Endodermal cell (in vitro differentiated cells): ENCODE data around the gene ACKR1. TPM values are rescaled to one million over a fixed set of nuclear protein-coding genes. Genes with fewer than 3 reads are reported as not detected.

Experiments used
- DNase-seq: peaks from one replicate; pipeline ENCODE4 v3.0.0-alpha.2; 2017
- H3K27ac ChIP-seq: 2 replicates; pipeline ENCODE4 v1.5.1; 2013; ENCODE audit warnings: mild to moderate bottlenecking, low read depth, low read length, moderate library complexity
- H3K27me3 ChIP-seq: 2 replicates; pipeline ENCODE4 v1.6.1; 2013; ENCODE audit warnings: mild to moderate bottlenecking, low read length, moderate library complexity; ENCODE audit not compliant: insufficient read depth, control insufficient read depth, poor library complexity, severe bottlenecking
- H3K36me3 ChIP-seq: 2 replicates; pipeline ENCODE4 v1.7.0; 2013; ENCODE audit warnings: mild to moderate bottlenecking, low read length, moderate library complexity; ENCODE audit not compliant: control insufficient read depth, insufficient read depth
- H3K4me1 ChIP-seq: one replicate; pipeline ENCODE4 v1.7.0; 2013; ENCODE audit warnings: low read length; ENCODE audit not compliant: control insufficient read depth, insufficient read depth
- H3K4me3 ChIP-seq: 2 replicates; pipeline ENCODE4 v1.5.1; 2013; ENCODE audit warnings: mild to moderate bottlenecking, low read length, moderate library complexity
- H3K9ac ChIP-seq: 2 replicates; pipeline ENCODE4 v1.6.1; 2013; ENCODE audit warnings: mild to moderate bottlenecking, low read length, moderate library complexity; ENCODE audit not compliant: poor library complexity, severe bottlenecking; ENCODE audit errors: extremely low read depth
- H3K9me3 ChIP-seq: 2 replicates; pipeline ENCODE4 v1.6.1; 2013; ENCODE audit warnings: mild to moderate bottlenecking, low read length, moderate library complexity; ENCODE audit not compliant: control insufficient read depth
- H3K27ac Mint-ChIP-seq: 2 replicates; pipeline ENCODE4 v1.8.0; 2020; ENCODE audit warnings: mixed read lengths
- H3K27me3 Mint-ChIP-seq: 2 replicates; pipeline ENCODE4 v1.8.0; 2021; ENCODE audit warnings: mild to moderate bottlenecking, mixed read lengths; ENCODE audit not compliant: insufficient read depth
- H3K36me3 Mint-ChIP-seq: 2 replicates; pipeline ENCODE4 v1.8.0; 2020; ENCODE audit warnings: low read depth, mixed read lengths
- H3K4me1 Mint-ChIP-seq: 2 replicates; pipeline ENCODE4 v1.8.0; 2020; ENCODE audit warnings: mixed read lengths
- H3K4me3 Mint-ChIP-seq: 2 replicates; pipeline ENCODE4 v1.8.0; 2020; ENCODE audit warnings: mild to moderate bottlenecking, moderate library complexity, mixed read lengths
- H3K9me3 Mint-ChIP-seq: 2 replicates; pipeline ENCODE4 v1.8.0; 2020; ENCODE audit warnings: mild to moderate bottlenecking, mixed read lengths
- CTCF ChIP-seq: fragments of 200-600 bp; sonication (generic); conservative IDR thresholded peaks from 2 replicates; pipeline ENCODE4 v1.5.0; 2021; ENCODE audit warnings: antibody characterized with exemption, mild to moderate bottlenecking
- WGBS, 2 experiments: methylation state at CpG; one replicate each; pipeline versions ENCODE4 v1.1.5 to v1.1.7; 2013; ENCODE audit warnings: missing lambda C conversion rate in 2 of 2, mixed read lengths in 1 of 2; ENCODE audit not compliant: insufficient coverage in 1 of 2, insufficient read length in 1 of 2; 5-methylcytosine and 5-hydroxymethylcytosine counted together
- total RNA-seq, 2 donors: library from RNA; stranded (reverse); fragmentation: NEBNext Ultra II Directional in 1 of 2; extraction: Animal tissue kit (Norgen Biotek cat#: 25700) in 1 of 2; gene quantifications; 2 replicates in 1 of 2; 3 replicates in 1 of 2; pipeline ENCODE4 v1.2.1, GENCODE V29; 2021

ACKR1 gene
- total RNA-seq, 2 donors from 2014 or later: not detected

DNA sequence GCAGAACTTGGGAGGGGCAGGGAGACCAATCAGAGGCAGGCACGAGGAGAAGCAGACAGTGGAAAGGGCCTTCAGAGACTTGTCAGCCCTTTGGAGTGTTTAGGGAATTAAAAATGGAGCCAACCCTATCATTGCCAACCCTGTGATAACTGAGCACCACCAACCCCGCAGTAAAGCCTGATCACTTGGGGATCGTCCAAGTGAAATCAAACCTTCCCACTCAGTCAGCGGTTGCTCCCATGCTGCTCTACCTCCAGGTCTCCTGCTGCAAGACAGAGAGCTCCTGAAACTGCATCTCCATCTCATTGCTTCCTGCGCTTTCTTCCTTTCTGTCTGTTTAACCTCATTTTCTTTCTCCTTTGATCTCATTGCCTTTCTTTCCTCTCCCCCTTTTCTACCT lies 4.8 kb upstream of the ACKR1 start:
- H3K27ac Mint-ChIP-seq: no peak overlapping the region
- H3K27me3 ChIP-seq: no peaks in the 10 kb centered on the region
- no peaks in the 10 kb centered on the region for H3K9me3 ChIP-seq
- TF ChIP-seq CTCF: no peak
- no peak overlapping the region for H3K4me3 Mint-ChIP-seq
- H3K27ac ChIP-seq: no peak overlapping the region
- no peak overlapping the region for H3K4me3 ChIP-seq
- no peak overlapping the region for H3K9ac ChIP-seq
- peaks cover 3% of the 10 kb centered on the region for H3K4me1 Mint-ChIP-seq
- no peaks in the 10 kb centered on the region for H3K27me3 Mint-ChIP-seq
- H3K36me3 ChIP-seq: no peaks in the 10 kb centered on the region
- 86 to 94% methylated on average over 4 to 5 of the region's 5 CpGs for WGBS, 2 experiments
- no peaks in the 10 kb centered on the region for H3K4me1 ChIP-seq
- DNase-seq: no peak
- no peaks in the 10 kb centered on the region for H3K36me3 Mint-ChIP-seq
- H3K9me3 Mint-ChIP-seq: no peaks in the 10 kb centered on the region

GRCh38 chr1:159200769-159201168 lies 3.9 kb upstream of the ACKR1 start:
- Mint-ChIP-seq H3K27me3 (peaks cover 4% of the 10 kb centered on the region), H3K4me3 (no peak overlapping the region), H3K27ac (no peak overlapping the region), H3K9me3 (no peaks in the 10 kb centered on the region), H3K36me3 (no peaks in the 10 kb centered on the region), H3K4me1 (peaks cover 3% of the 10 kb centered on the region)
- H3K27ac ChIP-seq: no peak overlapping the region
- H3K27me3 ChIP-seq: no peaks in the 10 kb centered on the region
- TF ChIP-seq CTCF: no peak
- WGBS, 2 experiments: 92 to 100% methylated on average over 5 to 17 of the region's 18 CpGs
- no peak overlapping the region for H3K4me3 ChIP-seq
- H3K9ac ChIP-seq: no peak overlapping the region
- H3K9me3 ChIP-seq: no peaks in the 10 kb centered on the region
- H3K4me1 ChIP-seq: no peaks in the 10 kb centered on the region
- H3K36me3 ChIP-seq: no peaks in the 10 kb centered on the region
- no peak for DNase-seq

DNA sequence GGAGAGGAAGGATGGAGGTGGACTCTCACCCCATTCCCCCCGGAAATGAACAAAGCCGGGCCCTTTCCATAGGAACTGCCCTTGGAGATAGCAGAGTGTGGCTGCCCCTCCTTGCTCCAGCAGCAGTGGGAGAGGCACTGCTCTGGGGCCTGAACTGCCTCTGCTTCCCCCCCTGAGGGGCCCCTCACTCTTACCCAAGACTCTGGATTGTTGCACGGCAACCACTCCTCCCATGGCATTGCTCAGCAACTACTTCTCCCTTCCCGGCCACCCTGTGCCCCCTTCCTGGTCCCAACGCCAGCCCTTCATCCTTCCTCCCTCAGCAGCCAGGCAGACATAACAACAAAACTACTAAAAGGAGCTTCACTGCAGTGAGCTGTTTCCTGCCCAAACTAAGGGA lies 3.0 kb upstream of the ACKR1 start:
- no peak for DNase-seq
- no peak overlapping the region for H3K4me3 Mint-ChIP-seq
- H3K9ac ChIP-seq: no peak overlapping the region
- WGBS, 2 experiments: 60 to 80% methylated on average over 2 to 5 of the region's 5 CpGs
- H3K27ac Mint-ChIP-seq: no peak overlapping the region
- no peaks in the 10 kb centered on the region for H3K4me1 ChIP-seq
- no peaks in the 10 kb centered on the region for H3K9me3 Mint-ChIP-seq
- peaks cover 3% of the 10 kb centered on the region for H3K4me1 Mint-ChIP-seq
- H3K36me3 ChIP-seq: no peaks in the 10 kb centered on the region
- no peaks in the 10 kb centered on the region for H3K9me3 ChIP-seq
- H3K27me3 ChIP-seq: no peaks in the 10 kb centered on the region
- no peak overlapping the region for H3K4me3 ChIP-seq
- H3K36me3 Mint-ChIP-seq: no peaks in the 10 kb centered on the region
- peaks cover 11% of the 10 kb centered on the region for H3K27me3 Mint-ChIP-seq
- no peak for TF ChIP-seq CTCF
- no peak overlapping the region for H3K27ac ChIP-seq
